MM.1S (cell line): Measurements from ENCODE around the gene NRG3.

Experiments used
- CTCF ChIP-seq: fragments of 300-600 bp; sonication (generic); IDR thresholded peaks from 2 replicates; pipeline ENCODE4 v1.5.1; 2016; ENCODE audit warnings: antibody characterized with exemption, low read length, mixed read lengths
- EZH2 ChIP-seq: fragments of 300-600 bp; sonication (generic); optimal IDR thresholded peaks from 2 replicates; pipeline ENCODE3; 2017; ENCODE audit warnings: low read depth, mild to moderate bottlenecking, antibody characterized with exemption, low read length, mixed read lengths
- EZH2phosphoT487 ChIP-seq: fragments of 300-600 bp; sonication (generic); IDR thresholded peaks from 2 replicates; pipeline ENCODE4 v1.6.1; 2018; ENCODE audit warnings: antibody characterized with exemption, low read length

- TF ChIP-seq CTCF (no peak), EZH2phosphoT487 (no peak), EZH2 (no peak)
Measured at GRCh38 chr10:82402906-82403401, 528.0 kb downstream of the NRG3 start.
